ENCODE results near the gene KCNH2. TPM values are rescaled to one million over a fixed set of nuclear protein-coding genes. Genes with fewer than 3 reads are reported as not detected.

Gene KCNH2
- total RNA-seq, 1 donor from 2014 or later, result 107 TPM

GRCh38 chr7:150944066-150945042, 33.8 kb downstream of the KCNH2 start:
- intact Hi-C loops (cut with micrococcal nuclease), result no loop called here
- ATAC-seq, result no peak
- DNase-seq, result no peak

- intact Hi-C loops (cut with micrococcal nuclease), result no loop called here
- ATAC-seq, result no peak
Observed at GRCh38 chr7:150943453-150943814, 34.7 kb downstream of the KCNH2 start.

DNA sequence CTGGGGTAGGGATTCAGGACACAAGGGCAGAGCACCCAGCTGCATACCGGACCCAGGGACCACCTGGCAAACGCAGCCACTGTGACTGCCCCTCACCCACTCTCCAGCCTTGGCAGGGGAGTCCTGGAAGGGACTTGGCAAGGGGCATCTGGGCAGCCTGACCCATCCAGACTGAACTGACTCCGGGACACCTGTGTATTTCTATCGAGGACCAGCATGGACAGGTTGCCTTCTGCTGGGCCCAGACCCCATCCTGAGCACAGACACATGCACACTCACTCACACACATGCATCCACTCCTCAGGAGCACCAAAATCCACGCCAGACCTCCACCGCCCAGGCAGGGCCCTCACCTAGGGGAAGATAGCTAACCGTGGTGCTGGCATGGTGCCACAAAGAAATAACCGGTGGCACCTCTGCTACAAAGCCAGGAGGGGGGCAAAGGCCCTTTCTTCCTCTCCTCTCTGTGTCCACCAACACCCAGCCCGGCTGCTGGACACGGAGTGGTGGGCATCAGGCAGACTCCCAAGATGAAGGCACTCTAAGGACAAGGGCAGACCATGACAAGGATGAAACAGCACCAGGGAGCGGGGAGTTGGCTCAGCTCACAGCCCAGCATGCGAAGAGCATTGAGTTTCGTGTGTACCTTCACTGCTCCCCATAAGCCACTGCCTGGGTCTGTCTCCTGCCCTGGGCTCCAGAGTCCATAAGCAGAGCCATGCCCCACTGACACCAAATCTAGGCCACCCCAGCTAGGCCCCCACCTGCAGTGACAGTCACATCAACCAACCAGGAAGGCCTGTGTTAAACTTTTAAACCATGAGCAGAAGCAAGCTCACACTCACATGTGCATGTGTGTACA, 35.3 kb downstream of the KCNH2 start:
- intact Hi-C loops (cut with micrococcal nuclease), result no loop called here
- ATAC-seq (no peak), DNase-seq (no peak)

More at GRCh38 chr7:150943453-150943814, 34.7 kb downstream of the KCNH2 start:
- DNase-seq, result no peak

DNA sequence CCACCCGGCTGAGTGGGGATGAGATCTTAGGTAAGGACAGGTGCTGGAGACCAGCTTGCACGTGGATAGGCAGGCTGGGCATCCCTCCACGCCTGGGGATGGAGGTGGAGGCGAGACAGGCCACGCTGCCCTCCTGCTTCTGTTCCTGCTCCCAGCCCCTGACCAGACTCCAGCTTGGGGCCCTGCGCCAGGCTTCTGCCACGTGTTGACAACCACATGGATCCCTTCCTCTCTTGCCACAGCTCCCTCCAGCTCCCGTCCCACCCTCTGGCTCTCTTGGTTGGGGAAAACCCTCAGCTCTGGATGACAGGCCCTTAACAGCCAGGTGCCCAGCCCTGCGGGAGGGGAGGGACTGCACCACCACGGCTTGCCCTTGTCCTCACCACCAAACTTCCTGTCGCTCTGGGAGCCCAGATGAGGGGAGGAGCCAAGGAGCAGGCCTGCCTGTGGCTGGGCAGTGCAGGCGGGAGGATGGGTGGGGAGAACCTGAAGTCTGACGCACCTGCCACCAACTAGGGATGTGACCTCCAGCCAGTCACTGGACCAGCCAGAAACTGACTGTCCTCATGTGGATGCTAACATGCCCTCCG, 36.0 kb downstream of the KCNH2 start:
- peak; percentile 86 for DNase-seq

GRCh38 chr7:150941351-150942000, 36.6 kb downstream of the KCNH2 start:
- DNase-seq (no peak), ATAC-seq (no peak)
- intact Hi-C loops (cut with micrococcal nuclease), result no loop called here

More for the DNA sequence above, 36.0 kb downstream of the KCNH2 start:
- intact Hi-C loops (cut with micrococcal nuclease), result no loop called here
- ATAC-seq, result peak; percentile 75

GRCh38 chr7:150940431-150941102, 37.6 kb downstream of the KCNH2 start:
- ATAC-seq, result no peak
- intact Hi-C loops (cut with micrococcal nuclease), result no loop called here

DNA sequence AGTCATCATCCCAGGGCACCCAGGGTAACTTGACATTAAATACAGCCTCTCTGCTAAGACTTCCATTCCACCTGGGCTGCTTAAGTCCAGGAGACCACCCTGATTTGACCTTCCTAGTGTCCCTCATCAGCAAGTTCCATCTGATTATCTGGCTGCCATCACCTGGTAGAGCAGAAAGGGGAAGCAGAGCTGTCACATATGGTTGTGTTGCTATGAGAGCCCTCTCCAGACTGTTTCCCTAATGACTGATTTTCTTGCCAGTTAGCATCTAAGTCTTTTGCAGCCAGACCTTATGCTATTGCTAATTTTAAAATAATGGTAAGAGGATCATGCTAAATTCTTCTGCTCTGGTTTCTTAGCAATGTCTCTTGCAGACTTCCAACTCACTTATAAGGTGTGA, 38.7 kb downstream of the KCNH2 start:
- intact Hi-C loops (cut with micrococcal nuclease), result no loop called here
- ATAC-seq (no peak), DNase-seq (no peak)

More at GRCh38 chr7:150940431-150941102, 37.6 kb downstream of the KCNH2 start:
- DNase-seq, result no peak

GRCh38 chr7:150939052-150939451, 39.1 kb downstream of the KCNH2 start:
- ATAC-seq, result no peak
- no peak for DNase-seq
- intact Hi-C loops (cut with micrococcal nuclease), result no loop called here

DNA sequence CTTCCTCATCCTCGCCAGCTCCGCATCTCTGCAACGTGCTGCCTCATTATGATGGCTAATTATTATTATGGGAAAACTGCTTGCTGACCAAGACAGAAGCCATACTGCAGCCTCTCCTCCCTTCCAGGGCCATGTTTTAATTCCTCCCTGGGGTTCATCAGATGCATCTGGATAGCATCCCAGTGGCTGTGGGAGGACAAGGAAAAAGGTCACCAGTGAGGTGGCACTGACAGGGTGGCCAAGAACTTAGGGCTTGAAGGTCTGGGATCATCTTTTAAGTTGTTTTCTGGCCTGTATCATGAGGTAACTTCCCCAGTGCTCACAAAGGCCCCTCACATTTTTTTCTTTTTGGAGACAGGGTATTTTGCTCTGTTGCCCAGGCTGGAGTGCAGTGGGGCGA, 39.6 kb downstream of the KCNH2 start:
- ATAC-seq (no peak), DNase-seq (no peak)
- intact Hi-C loops (cut with micrococcal nuclease), result no loop called here

GRCh38 chr7:150937848-150938561, 40.1 kb downstream of the KCNH2 start:
- ATAC-seq (no peak), DNase-seq (no peak)
- intact Hi-C loops (cut with micrococcal nuclease), result no loop called here

GRCh38 chr7:150936018-150936417, 42.1 kb downstream of the KCNH2 start:
- intact Hi-C loops (cut with micrococcal nuclease), result no loop called here
- DNase-seq (no peak), ATAC-seq (no peak)

DNA sequence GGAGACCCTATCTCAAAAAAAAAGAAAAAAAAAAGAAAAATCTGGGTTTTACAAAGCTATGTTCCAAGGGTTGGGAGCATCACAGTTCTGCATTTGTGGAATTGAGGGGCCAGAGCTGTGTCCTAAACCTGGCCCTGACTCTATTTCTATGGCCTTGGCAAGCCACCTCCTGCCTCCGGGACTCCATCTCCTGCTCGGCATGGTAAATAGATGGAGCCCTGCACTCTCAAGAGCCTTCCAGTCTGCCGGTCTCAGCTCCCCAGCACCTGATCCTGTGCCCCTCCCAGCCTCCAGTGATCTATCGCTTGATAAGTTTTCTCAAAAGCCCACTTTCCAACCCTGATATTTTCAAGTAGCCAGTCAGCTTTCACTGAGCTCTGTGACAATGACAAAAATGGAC, 43.0 kb downstream of the KCNH2 start:
- intact Hi-C loops (cut with micrococcal nuclease), result no loop called here
- DNase-seq (no peak), ATAC-seq (no peak)

- intact Hi-C loops (cut with micrococcal nuclease), result no loop called here
- DNase-seq (no peak), ATAC-seq (no peak)
Observed at GRCh38 chr7:150934045-150934766, 43.9 kb downstream of the KCNH2 start.

GRCh38 chr7:150931199-150931869, 46.8 kb downstream of the KCNH2 start:
- DNase-seq, result no peak
- no peak for ATAC-seq
- intact Hi-C loops (cut with micrococcal nuclease), result no loop called here

GRCh38 chr7:150928541-150928940, 49.6 kb downstream of the KCNH2 start:
- DNase-seq, result no peak
- intact Hi-C loops (cut with micrococcal nuclease), result no loop called here
- no peak for ATAC-seq

DNA sequence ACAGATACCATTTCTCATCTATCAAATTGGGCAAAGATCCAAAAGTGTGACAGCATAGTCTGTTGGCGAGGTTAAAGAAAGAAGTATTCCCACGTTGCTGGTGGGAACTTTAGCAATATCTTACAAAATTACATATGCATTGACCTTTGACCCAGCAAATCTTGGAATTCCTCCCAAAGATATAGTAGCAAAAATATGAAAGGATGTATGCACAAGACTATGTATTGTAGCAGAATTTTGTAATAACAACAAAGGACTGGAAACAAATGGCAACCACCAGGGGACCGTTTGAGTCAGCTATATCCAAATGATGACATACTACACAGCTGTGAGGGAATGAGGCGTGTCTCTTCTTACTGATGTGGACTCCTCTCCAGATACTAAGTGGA, 50.2 kb downstream of the KCNH2 start:
- intact Hi-C loops (cut with micrococcal nuclease), result no loop called here
- no peak for ATAC-seq
- no peak for DNase-seq

All from left ventricle myocardium superior (tissue), 1 donor.